Activated naive CD8-positive, alpha-beta T cell (primary cell): ENCODE data around the gene WASF2.
"Not testable (repeated sequence)": the region's sequence is repeated elsewhere in the genome, so short reads cannot be mapped to it uniquely, and the experiment has no call there.

Source experiments
- H3K27ac Mint-ChIP-seq: one replicate; pipeline ENCODE4 v1.8.0; 2021; ENCODE audit warnings: mixed read lengths
- H3K27me3 Mint-ChIP-seq: one replicate; pipeline ENCODE4 v1.8.0; 2021; ENCODE audit warnings: mixed read lengths
- H3K36me3 Mint-ChIP-seq: one replicate; pipeline ENCODE4 v1.8.0; 2021; ENCODE audit warnings: mixed read lengths
- H3K4me1 Mint-ChIP-seq: one replicate; pipeline ENCODE4 v1.8.0; 2021; ENCODE audit warnings: low read depth, mixed read lengths
- H3K4me3 Mint-ChIP-seq: one replicate; pipeline ENCODE4 v1.8.0; 2021; ENCODE audit warnings: mild to moderate bottlenecking, mixed read lengths
- H3K9me3 Mint-ChIP-seq: one replicate; pipeline ENCODE4 v1.8.0; 2021; ENCODE audit warnings: low read depth, mixed read lengths

Gene WASF2, protein sequence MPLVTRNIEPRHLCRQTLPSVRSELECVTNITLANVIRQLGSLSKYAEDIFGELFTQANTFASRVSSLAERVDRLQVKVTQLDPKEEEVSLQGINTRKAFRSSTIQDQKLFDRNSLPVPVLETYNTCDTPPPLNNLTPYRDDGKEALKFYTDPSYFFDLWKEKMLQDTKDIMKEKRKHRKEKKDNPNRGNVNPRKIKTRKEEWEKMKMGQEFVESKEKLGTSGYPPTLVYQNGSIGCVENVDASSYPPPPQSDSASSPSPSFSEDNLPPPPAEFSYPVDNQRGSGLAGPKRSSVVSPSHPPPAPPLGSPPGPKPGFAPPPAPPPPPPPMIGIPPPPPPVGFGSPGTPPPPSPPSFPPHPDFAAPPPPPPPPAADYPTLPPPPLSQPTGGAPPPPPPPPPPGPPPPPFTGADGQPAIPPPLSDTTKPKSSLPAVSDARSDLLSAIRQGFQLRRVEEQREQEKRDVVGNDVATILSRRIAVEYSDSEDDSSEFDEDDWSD

DNA sequence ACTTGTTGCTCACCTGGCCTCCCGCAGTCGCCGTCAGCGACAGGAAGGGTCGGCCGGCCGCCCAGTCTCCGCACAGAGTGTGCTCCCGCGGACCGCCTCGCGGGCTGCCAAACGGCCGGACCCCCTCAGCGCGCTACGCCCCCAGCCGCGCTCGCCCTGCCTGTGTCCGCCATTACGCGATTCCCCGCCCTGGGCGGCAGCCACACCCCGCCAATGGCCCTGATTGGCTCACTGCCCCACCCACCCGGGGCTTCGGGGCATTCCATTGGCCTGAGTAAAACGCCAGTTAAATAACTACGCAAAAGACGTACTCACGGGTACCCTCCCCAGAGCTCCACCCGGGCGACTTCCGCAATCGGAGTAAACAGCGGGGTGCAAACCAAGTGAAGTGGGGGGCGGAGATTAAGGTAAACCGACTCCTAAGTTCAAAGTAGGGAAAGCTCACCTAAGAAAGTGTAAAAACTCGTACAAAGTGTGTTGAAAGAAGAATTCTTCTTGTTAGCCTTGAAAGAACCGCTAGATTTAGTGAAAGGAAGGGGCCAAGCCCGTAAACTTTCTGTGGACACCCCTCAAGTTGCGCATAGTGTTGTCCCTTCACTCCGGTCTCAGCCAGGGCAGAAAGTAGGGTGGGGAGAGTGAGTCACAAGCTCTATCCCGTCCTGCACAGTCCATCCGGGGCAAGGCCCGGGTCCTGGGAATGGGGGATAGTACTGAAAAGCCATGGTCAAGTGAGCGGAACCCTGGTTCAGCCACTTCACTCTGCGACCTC lies at the start of gene WASF2:
Gene WASF2 (minus strand): TSS at position 195 of the 769 bp plus-strand sequence. CDS start 61,277 bp downstream, outside the sequence.
- Mint-ChIP-seq H3K4me1 (peaks cover 37% of the 10 kb centered on the region), H3K36me3 (no peaks in the 10 kb centered on the region)

DNA sequence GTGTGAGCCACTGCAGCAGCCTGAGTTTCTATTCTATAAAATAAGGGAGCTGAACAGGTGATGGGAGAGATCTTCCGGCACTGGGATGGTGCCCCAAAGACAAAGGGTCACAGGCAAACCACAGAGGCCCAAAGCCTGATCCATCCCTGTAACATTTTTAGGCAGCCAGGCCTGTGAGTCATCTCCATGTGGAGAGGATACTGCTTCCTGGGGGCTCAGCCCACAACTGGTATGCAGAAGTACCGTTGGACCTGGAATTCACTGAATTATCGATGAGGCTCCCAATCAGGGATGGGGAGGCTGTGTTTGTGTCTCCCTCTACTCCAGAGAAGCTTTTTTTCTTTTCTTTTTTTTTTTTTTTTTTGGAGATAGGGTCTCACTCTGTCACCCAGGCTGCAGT lies 48.8 kb upstream of the WASF2 start:
- H3K27ac Mint-ChIP-seq, result no peak overlapping the region
- H3K27me3 Mint-ChIP-seq, result no peaks in the 10 kb centered on the region
- H3K4me3 Mint-ChIP-seq, result no peak overlapping the region
- H3K9me3 Mint-ChIP-seq, result no peaks in the 10 kb centered on the region
- H3K36me3 Mint-ChIP-seq, result peaks cover 2% of the 10 kb centered on the region
- peaks cover 7% of the 10 kb centered on the region for H3K4me1 Mint-ChIP-seq

More for the DNA sequence above, at the start of gene WASF2:
- H3K4me3 Mint-ChIP-seq, result peak within 1 kb of the TSS; percentile 97
- no peaks in the 10 kb centered on the region for H3K9me3 Mint-ChIP-seq
- H3K27me3 Mint-ChIP-seq, result no peaks in the 10 kb centered on the region
- peak within 1 kb of the TSS; percentile 99 for H3K27ac Mint-ChIP-seq

- not testable (repeated sequence) for H3K27ac Mint-ChIP-seq, H3K36me3 Mint-ChIP-seq, H3K4me3 Mint-ChIP-seq, H3K9me3 Mint-ChIP-seq, H3K27me3 Mint-ChIP-seq, H3K4me1 Mint-ChIP-seq
Measured at GRCh38 chr1:27538305-27538676, 48.3 kb upstream of the WASF2 start.

DNA sequence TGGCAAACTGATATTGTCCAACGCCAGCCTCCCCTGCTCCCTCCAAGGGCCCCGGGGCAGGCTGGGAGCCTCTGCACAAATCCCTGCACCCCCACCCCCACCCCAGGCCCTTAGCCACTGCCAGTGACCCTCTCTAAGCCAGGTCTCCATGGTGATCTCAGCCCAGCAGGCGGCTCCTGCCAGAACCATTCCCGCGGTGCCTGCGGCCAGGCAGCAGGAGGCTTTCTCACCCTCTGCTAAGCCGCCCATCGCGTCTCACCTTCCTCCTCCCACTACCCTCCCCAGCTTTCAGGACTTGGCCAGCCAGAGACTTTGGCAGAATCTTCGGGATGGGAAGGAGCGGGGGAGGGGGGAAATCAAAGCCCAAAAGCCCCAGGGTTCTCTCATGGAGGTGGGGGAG lies 46.8 kb upstream of the WASF2 start:
- no peak overlapping the region for H3K4me3 Mint-ChIP-seq
- H3K27ac Mint-ChIP-seq, result no peak overlapping the region
- H3K4me1 Mint-ChIP-seq, result peaks cover 15% of the 10 kb centered on the region
- no peaks in the 10 kb centered on the region for H3K9me3 Mint-ChIP-seq
- H3K27me3 Mint-ChIP-seq, result no peaks in the 10 kb centered on the region
- no peaks in the 10 kb centered on the region for H3K36me3 Mint-ChIP-seq

GRCh38 chr1:27536010-27536757 lies 46.2 kb upstream of the WASF2 start:
- Mint-ChIP-seq H3K9me3 (no peaks in the 10 kb centered on the region), H3K27ac (no peak overlapping the region), H3K27me3 (no peaks in the 10 kb centered on the region), H3K4me1 (peaks cover 16% of the 10 kb centered on the region), H3K4me3 (no peak overlapping the region), H3K36me3 (no peaks in the 10 kb centered on the region)

- no peaks in the 10 kb centered on the region for H3K36me3 Mint-ChIP-seq
- H3K27me3 Mint-ChIP-seq, result no peaks in the 10 kb centered on the region
- H3K27ac Mint-ChIP-seq, result peak overlapping the region; percentile 34
- H3K4me1 Mint-ChIP-seq, result peaks cover 16% of the 10 kb centered on the region
- no peak overlapping the region for H3K4me3 Mint-ChIP-seq
- H3K9me3 Mint-ChIP-seq, result no peaks in the 10 kb centered on the region
Measured at GRCh38 chr1:27535386-27535785, 45.4 kb upstream of the WASF2 start.

GRCh38 chr1:27531959-27532685 lies 42.2 kb upstream of the WASF2 start:
- H3K27ac Mint-ChIP-seq, result peak overlapping the region; percentile 51
- H3K27me3 Mint-ChIP-seq, result no peaks in the 10 kb centered on the region
- no peak overlapping the region for H3K4me3 Mint-ChIP-seq
- H3K36me3 Mint-ChIP-seq, result no peaks in the 10 kb centered on the region
- H3K4me1 Mint-ChIP-seq, result peaks cover 26% of the 10 kb centered on the region
- no peaks in the 10 kb centered on the region for H3K9me3 Mint-ChIP-seq

- H3K36me3 Mint-ChIP-seq, result no peaks in the 10 kb centered on the region
- no peaks in the 10 kb centered on the region for H3K27me3 Mint-ChIP-seq
- peaks cover 43% of the 10 kb centered on the region for H3K4me1 Mint-ChIP-seq
- H3K4me3 Mint-ChIP-seq, result no peak overlapping the region
- no peak overlapping the region for H3K27ac Mint-ChIP-seq
- H3K9me3 Mint-ChIP-seq, result no peaks in the 10 kb centered on the region
Measured at GRCh38 chr1:27530192-27530591, 40.2 kb upstream of the WASF2 start.

- Mint-ChIP-seq H3K27me3 (no peaks in the 10 kb centered on the region), H3K27ac (no peak overlapping the region), H3K4me1 (peaks cover 48% of the 10 kb centered on the region), H3K9me3 (no peaks in the 10 kb centered on the region), H3K36me3 (no peaks in the 10 kb centered on the region), H3K4me3 (peak overlapping the region; percentile 56)
Measured at GRCh38 chr1:27529704-27530018, 39.7 kb upstream of the WASF2 start.

GRCh38 chr1:27528818-27529703 lies 39.1 kb upstream of the WASF2 start:
- peaks cover 54% of the 10 kb centered on the region for H3K4me1 Mint-ChIP-seq
- peak overlapping the region; percentile 41 for H3K27ac Mint-ChIP-seq
- peak overlapping the region; percentile 84 for H3K4me3 Mint-ChIP-seq
- no peaks in the 10 kb centered on the region for H3K27me3 Mint-ChIP-seq
- no peaks in the 10 kb centered on the region for H3K36me3 Mint-ChIP-seq
- H3K9me3 Mint-ChIP-seq, result no peaks in the 10 kb centered on the region

GRCh38 chr1:27527890-27528817 lies 38.2 kb upstream of the WASF2 start:
- Mint-ChIP-seq H3K27me3 (no peaks in the 10 kb centered on the region), H3K27ac (peak overlapping the region; percentile 41), H3K36me3 (no peaks in the 10 kb centered on the region), H3K9me3 (no peaks in the 10 kb centered on the region), H3K4me1 (peaks cover 61% of the 10 kb centered on the region), H3K4me3 (peak overlapping the region; percentile 84)

DNA sequence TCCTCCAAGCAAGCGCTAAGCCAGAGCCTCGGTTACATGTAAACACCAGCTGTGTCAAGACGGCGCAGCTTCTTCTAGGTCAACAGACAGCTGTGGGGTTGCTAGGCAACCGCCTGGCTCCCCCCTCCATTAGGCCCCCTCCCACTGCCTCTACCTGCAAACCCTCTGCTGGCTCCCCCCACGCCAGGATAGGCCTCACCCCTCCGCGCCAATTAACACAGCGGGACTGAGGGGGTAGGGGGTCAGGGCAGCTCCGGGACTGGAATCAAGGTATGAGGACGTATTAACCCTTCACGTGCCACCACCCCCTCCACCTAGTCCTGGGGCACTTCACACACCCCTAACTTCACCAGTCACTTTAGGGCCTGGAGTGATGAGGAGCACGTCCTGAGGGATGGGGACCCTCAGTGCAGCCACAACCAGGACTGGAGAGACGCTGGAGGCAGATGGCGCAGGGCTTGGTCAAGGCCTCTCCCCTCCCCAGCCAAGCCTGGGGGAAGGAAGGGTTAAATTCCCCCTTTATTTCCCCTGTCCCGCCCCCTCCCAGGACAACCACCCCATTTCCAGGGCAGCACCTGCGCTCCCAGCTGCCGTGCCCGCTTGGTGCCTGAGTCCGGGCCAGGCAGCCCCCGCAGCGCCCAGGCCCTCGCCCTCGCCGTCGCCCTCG lies 37.4 kb upstream of the WASF2 start:
- H3K4me3 Mint-ChIP-seq, result peak overlapping the region; percentile 40
- no peaks in the 10 kb centered on the region for H3K9me3 Mint-ChIP-seq
- H3K27ac Mint-ChIP-seq, result no peak overlapping the region
- H3K4me1 Mint-ChIP-seq, result peaks cover 62% of the 10 kb centered on the region
- H3K36me3 Mint-ChIP-seq, result no peaks in the 10 kb centered on the region
- no peaks in the 10 kb centered on the region for H3K27me3 Mint-ChIP-seq
